Posterior vena cava (tissue), 2 donors: Measurements from ENCODE around the gene PUM1. TPM values are rescaled to one million over a fixed set of nuclear protein-coding genes. Genes with fewer than 3 reads are reported as not detected.
"Not testable (repeated sequence)": the region's sequence is repeated elsewhere in the genome, so short reads cannot be mapped to it uniquely, and the experiment has no call there.

ENCODE experiments used
- DNase-seq: peaks from one replicate; pipeline ENCODE4 v3.0.0-alpha.2; 2020; ENCODE audit warnings: low spot score
- intact Hi-C, 2 donors: fragments of 100-400 bp; cut with DNase I; formaldehyde crosslinking; loops; one replicate each; pipeline versions ENCODE4 v1.14.1 to v1.14.2; 2022 to 2023
- total RNA-seq, 2 donors: library from RNA; stranded (reverse); fragmentation: NEBNext Ultra II Directional; extraction: Animal tissue kit (Norgen Biotek cat#: 25700); gene quantifications; one replicate each; pipeline ENCODE4 v1.2.1, GENCODE V29; 2021
- donor health status: DM: yes; HTN: yes; CAD: no.
- donor health status: DM: yes; HTN: yes; CAD: no.

The PUM1 gene
- total RNA-seq, 2 donors from 2014 or later = 73.2 to 87.9 TPM

- no peak for DNase-seq
- intact Hi-C loops = no loop called here
Measured at GRCh38 chr1:30976143-30976542, 89.4 kb downstream of the PUM1 start.

GRCh38 chr1:30975217-30975616 lies 90.3 kb downstream of the PUM1 start:
- no peak for DNase-seq
- intact Hi-C loops = no loop called here

- intact Hi-C loops = no loop called here
- no peak for DNase-seq
Measured at GRCh38 chr1:30974536-30974935, 91.0 kb downstream of the PUM1 start.

- intact Hi-C loops, DNase-seq: not testable (repeated sequence)
Measured at GRCh38 chr1:30972349-30972748, 93.2 kb downstream of the PUM1 start.

- no peak for DNase-seq
- intact Hi-C loops = no loop called here
Measured at GRCh38 chr1:30971496-30971895, 94.0 kb downstream of the PUM1 start.

GRCh38 chr1:30969903-30970302 lies 95.6 kb downstream of the PUM1 start:
- DNase-seq = no peak
- intact Hi-C loops = no loop called here

- DNase-seq = no peak
- intact Hi-C loops = no loop called here
Measured at GRCh38 chr1:30968220-30968971, 97.1 kb downstream of the PUM1 start.

- intact Hi-C loops = no loop called here
- no peak for DNase-seq
Measured at GRCh38 chr1:30966690-30967369, 98.7 kb downstream of the PUM1 start.

- intact Hi-C loops = no loop called here
- no peak for DNase-seq
Measured at GRCh38 chr1:30965924-30966599, 99.5 kb downstream of the PUM1 start.

GRCh38 chr1:30964706-30965105 lies 100.8 kb downstream of the PUM1 start:
- intact Hi-C loops = no loop called here
- DNase-seq = no peak

GRCh38 chr1:30962609-30963508 lies 102.7 kb downstream of the PUM1 start:
- DNase-seq = no peak

GRCh38 chr1:30957560-30958222 lies 107.8 kb downstream of the PUM1 start:
- intact Hi-C loops = no loop called here
- no peak for DNase-seq

More at GRCh38 chr1:30962609-30963508, 102.7 kb downstream of the PUM1 start:
- intact Hi-C loops = no loop called here

- intact Hi-C loops = no loop called here
- DNase-seq = no peak
Measured at GRCh38 chr1:30955448-30956015, 110.0 kb downstream of the PUM1 start.

GRCh38 chr1:30953685-30954084 lies 111.8 kb downstream of the PUM1 start:
- intact Hi-C loops = no loop called here
- no peak for DNase-seq

GRCh38 chr1:30952098-30952497 lies 113.4 kb downstream of the PUM1 start:
- DNase-seq = no peak
- intact Hi-C loops = no loop called here

- intact Hi-C loops = no loop called here
- DNase-seq = no peak
Measured at GRCh38 chr1:30950700-30951099, 114.8 kb downstream of the PUM1 start.

GRCh38 chr1:30950053-30950452 lies 115.5 kb downstream of the PUM1 start:
- intact Hi-C loops = no loop called here
- no peak for DNase-seq

- intact Hi-C loops, DNase-seq: not testable (repeated sequence)
Measured at GRCh38 chr1:30949487-30949838, 116.1 kb downstream of the PUM1 start.
